ENCODE data around the gene LHFPL2. TPM values are rescaled to one million over a fixed set of nuclear protein-coding genes. Genes with fewer than 3 reads are reported as not detected.
"Not testable (repeated sequence)": the region's sequence is repeated elsewhere in the genome, so short reads cannot be mapped to it uniquely, and the experiment has no call there.

The LHFPL2 gene
- total RNA-seq, 1 donor from 2014 or later = 35.9 TPM

GRCh38 chr5:78473751-78474150, 174.8 kb downstream of the LHFPL2 start:
- no peak for DNase-seq (ENCODE audit: low spot score)

DNA sequence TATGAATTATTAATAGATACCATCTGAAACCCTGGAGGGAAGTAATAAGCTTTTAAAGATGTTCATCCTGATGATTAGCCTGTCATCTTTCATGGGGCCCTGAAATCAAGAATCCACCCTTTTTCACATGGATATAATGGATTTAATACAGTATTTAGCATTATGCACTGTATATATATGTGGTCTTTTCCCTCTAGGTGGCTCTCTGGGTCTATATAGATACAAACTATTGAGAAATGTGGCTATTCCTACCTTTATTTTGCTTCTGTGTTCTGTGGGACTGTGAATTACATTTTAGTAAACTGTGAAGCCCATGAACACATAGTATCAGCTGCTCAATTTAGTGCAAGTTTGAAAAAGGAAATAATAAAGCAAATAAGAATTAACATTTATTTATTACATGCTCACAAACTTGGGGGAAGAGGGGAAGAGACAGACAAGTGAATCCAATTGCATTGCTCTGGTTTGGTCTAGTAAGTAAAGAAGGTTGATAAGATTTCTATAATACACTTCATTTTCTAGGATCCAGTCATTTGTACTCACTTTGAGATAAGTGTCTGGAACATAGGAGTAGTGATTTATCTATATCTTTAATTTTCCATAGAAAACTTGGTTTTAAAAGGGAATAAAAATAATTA, 176.0 kb downstream of the LHFPL2 start:
- DNase-seq (ENCODE audit: low spot score) = no peak

- no peak for DNase-seq (ENCODE audit: low spot score)
Measured at GRCh38 chr5:78471896-78472295, 176.7 kb downstream of the LHFPL2 start.

- DNase-seq (ENCODE audit: low spot score) = peak; percentile 39
Measured at GRCh38 chr5:78467752-78468357, 180.7 kb downstream of the LHFPL2 start.

DNA sequence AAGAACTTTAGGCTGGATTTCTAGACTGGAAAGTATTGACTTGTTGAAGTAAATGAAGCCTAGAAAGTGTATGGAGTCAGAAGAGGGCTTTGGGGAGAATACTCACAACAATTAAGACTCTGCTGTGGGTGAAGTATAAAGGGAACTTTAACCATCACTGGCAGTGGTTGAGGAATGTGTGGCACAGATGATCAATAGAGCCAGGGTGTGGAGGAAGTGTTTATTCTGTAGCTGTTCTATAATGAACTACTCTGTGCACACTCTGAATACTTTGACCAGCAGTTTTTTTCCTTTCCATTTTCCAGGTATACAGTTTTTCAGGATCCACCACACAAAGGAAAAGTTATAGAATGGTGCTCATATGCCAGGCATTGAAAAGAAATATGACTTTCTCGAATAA, 181.4 kb downstream of the LHFPL2 start:
- no peak for DNase-seq (ENCODE audit: low spot score)

- no peak for DNase-seq (ENCODE audit: low spot score)
Measured at GRCh38 chr5:78458843-78459242, 189.7 kb downstream of the LHFPL2 start.

DNA sequence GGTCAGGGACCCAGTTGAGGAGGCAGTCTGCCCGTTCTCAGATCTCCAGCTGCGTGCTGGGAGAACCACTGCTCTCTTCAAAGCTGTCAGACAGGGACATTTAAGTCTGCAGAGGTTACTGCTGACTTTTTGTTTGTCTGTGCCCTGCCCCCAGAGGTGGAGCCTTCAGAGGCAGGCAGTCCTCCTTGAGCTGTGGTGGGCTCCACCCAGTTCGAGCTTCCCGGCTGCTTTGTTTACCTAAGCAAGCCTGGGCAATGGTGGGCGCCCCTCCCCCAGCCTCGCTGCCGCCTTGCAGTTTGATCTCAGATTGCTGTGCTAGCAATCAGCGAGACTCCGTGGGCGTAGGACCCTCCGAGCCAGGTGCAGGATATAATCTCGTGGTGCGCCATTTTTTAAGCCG, 191.1 kb downstream of the LHFPL2 start:
- not testable (repeated sequence) for DNase-seq (ENCODE audit: low spot score)

DNA sequence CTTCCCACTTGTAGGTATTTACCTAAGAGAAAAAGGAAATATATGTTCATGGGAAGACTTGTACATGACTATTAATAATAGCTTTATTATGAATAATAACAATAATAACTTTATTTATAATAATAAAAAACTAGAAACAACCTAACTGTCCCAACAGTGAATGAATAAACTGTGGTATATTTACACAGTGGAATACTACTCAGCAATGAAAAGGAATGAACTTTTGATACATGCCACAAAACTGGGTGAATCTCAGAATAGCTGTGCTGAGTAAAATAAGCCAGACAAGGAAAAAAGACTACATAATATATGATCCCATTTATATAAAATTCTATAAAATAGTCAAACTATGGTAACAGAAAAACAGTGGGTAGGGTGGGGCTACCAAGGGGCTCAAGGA, 199.5 kb downstream of the LHFPL2 start:
- no peak for DNase-seq (ENCODE audit: low spot score)

DNA sequence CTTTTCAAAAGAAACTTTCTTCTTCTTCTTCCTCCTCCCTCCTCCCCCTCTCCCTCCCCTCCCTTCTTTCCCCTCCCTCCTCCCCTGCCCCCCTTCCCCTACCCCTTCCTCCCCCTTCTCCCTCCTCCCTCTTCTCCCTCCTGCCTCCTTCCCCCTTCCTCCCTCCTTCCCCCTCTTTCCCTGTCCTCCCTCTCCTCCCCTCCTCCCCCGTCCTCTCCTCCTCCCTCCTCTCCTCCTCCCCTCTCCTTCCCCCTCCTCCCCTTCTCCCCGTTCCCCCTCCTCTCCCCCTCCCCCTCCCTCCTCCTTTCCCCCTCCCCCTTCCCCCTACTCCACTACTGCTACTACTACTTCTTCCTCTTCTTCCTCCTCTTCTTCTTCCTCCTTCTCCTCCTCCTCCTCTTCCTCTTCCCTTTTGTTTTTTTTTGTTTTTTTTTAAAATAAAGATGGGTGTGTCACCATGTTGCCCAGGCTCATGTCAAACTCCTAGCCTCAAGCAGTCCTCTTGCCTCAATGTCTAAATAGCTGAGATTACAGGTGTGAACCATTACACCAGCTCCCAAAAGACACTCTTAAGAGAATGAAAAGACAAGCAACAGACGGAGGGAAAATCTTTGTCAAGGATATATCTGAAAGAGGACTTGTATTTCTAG, 200.7 kb downstream of the LHFPL2 start:
- no peak for DNase-seq (ENCODE audit: low spot score)

All from umbilical cord (tissue), 2 donors.